IMR-90 (cell line): ENCODE measurements around the gene CCNQ. TPM values are rescaled to one million over a fixed set of nuclear protein-coding genes. Genes with fewer than 3 reads are reported as not detected.

Source experiments
- ATAC-seq: fragments of 200-7000 bp; cut with Tn5 transposase; 2 replicates; pipeline ENCODE4 v1.9.1; 2020; ENCODE audit warnings: low read depth, mild to moderate bottlenecking, moderate library complexity
- BruUV-seq: library from RNA; stranded (reverse); fragments of 400-500 nt; replicated peaks from 2 replicates; lab custom pipeline; 2021; lab: Mats Ljungman, UMichigan
- CTCF ChIA-PET: fragments of 300-600 bp; formaldehyde crosslinking; extraction: SDS; loops from one replicate; lab custom pipeline; 2021; ENCODE audit warnings: antibody characterized with exemption; lab: Yijun Ruan, JAX
- POLR2A ChIA-PET: fragments of 300-600 bp; sonication (Branson Sonifier 250); formaldehyde crosslinking; loops from one replicate; lab custom pipeline; 2022; ENCODE audit warnings: antibody characterized with exemption; ENCODE audit not compliant: unreplicated experiment; lab: Charles Lee
- DNase-seq: peaks from one replicate; pipeline ENCODE4 v3.0.0; 2013
- H2AFZ ChIP-seq: replicated peaks from 2 replicates; pipeline ENCODE3; 2013; ENCODE audit warnings: low read length, mild to moderate bottlenecking; ENCODE audit not compliant: poor library complexity
- H2AK5ac ChIP-seq: 2 replicates; pipeline ENCODE4 v1.6.1; 2013; ENCODE audit warnings: low read depth, low read length, inconsistent platforms
- H2AK9ac ChIP-seq: replicated peaks from 2 replicates; pipeline ENCODE3; 2013; ENCODE audit warnings: mild to moderate bottlenecking, low read depth, low read length, moderate library complexity; ENCODE audit not compliant: poor library complexity
- H2BK120ac ChIP-seq: 2 replicates; pipeline ENCODE4 v1.6.1; 2013; ENCODE audit warnings: low read depth, low read length, inconsistent platforms
- H2BK15ac ChIP-seq: 3 replicates; pipeline ENCODE4 v1.6.1; 2013; ENCODE audit warnings: low read depth, low read length, inconsistent platforms
- H2BK20ac ChIP-seq: 2 replicates; pipeline ENCODE4 v1.6.1; 2013; ENCODE audit warnings: low read depth, mild to moderate bottlenecking, inconsistent platforms, low read length, moderate library complexity
- H2BK5ac ChIP-seq: 2 replicates; pipeline ENCODE4 v1.6.1; 2013; ENCODE audit warnings: mild to moderate bottlenecking, low read depth, low read length, inconsistent platforms; ENCODE audit not compliant: poor library complexity, severe bottlenecking
- H3K14ac ChIP-seq: replicated peaks from 2 replicates; pipeline ENCODE4 v1.6.1; 2013; ENCODE audit warnings: low read depth, low read length, inconsistent platforms
- H3K18ac ChIP-seq: 2 replicates; pipeline ENCODE4 v1.6.1; 2013; ENCODE audit warnings: low read depth, low read length, control low read depth
- H3K23ac ChIP-seq: 2 replicates; pipeline ENCODE4 v1.6.1; 2013; ENCODE audit warnings: low read depth, low read length, inconsistent platforms
- H3K27ac ChIP-seq: 2 replicates; pipeline ENCODE4 v1.5.1; 2013; ENCODE audit warnings: mild to moderate bottlenecking, control low read depth, low read length; ENCODE audit not compliant: insufficient read depth
- H3K27me3 ChIP-seq: 2 replicates; pipeline ENCODE4 v1.6.1; 2013; ENCODE audit warnings: low read length; ENCODE audit not compliant: control insufficient read depth, insufficient read depth
- H3K36me3 ChIP-seq: 2 replicates; pipeline ENCODE4 v1.6.1; 2013; ENCODE audit warnings: low read length, mixed read lengths; ENCODE audit not compliant: control insufficient read depth, insufficient read depth
- H3K4ac ChIP-seq: 2 replicates; pipeline ENCODE4 v1.6.1; 2013; ENCODE audit warnings: low read depth, low read length, inconsistent platforms
- H3K4me1 ChIP-seq: 2 replicates; pipeline ENCODE4 v1.6.1; 2013; ENCODE audit warnings: low read length, mixed read lengths; ENCODE audit not compliant: control insufficient read depth, insufficient read depth
- H3K4me2 ChIP-seq: 2 replicates; pipeline ENCODE4 v1.6.1; 2013; ENCODE audit warnings: low read depth, mild to moderate bottlenecking, control low read depth, low read length, moderate library complexity
- H3K4me3 ChIP-seq: 2 replicates; pipeline ENCODE4 v1.5.1; 2013; ENCODE audit warnings: low read depth, mild to moderate bottlenecking, control low read depth, low read length, moderate library complexity; ENCODE audit not compliant: insufficient read depth
- H3K56ac ChIP-seq: 2 replicates; pipeline ENCODE4 v1.6.1; 2013; ENCODE audit warnings: low read length, inconsistent platforms; ENCODE audit not compliant: insufficient read depth; ENCODE audit errors: extremely low read depth
- H3K79me1 ChIP-seq, 2 experiments: 2 replicates each; pipeline ENCODE4 v1.6.1; 2013; ENCODE audit warnings: low read length in 2 of 2, inconsistent platforms in 1 of 2, low read depth in 1 of 2
- H3K9ac ChIP-seq: 2 replicates; pipeline ENCODE4 v1.6.1; 2013; ENCODE audit warnings: low read depth, low read length, control low read depth
- H3K9me1 ChIP-seq: 2 replicates; pipeline ENCODE4 v1.6.1; 2013; ENCODE audit warnings: low read length, inconsistent platforms; ENCODE audit not compliant: insufficient read depth
- H3K9me3 ChIP-seq: 2 replicates; pipeline ENCODE4 v1.6.1; 2013; ENCODE audit warnings: low read length; ENCODE audit not compliant: control insufficient read depth, insufficient read depth
- H4K20me1 ChIP-seq: 2 replicates; pipeline ENCODE4 v1.6.1; 2013; ENCODE audit warnings: low read length, inconsistent platforms; ENCODE audit not compliant: insufficient read depth
- H4K5ac ChIP-seq: 2 replicates; pipeline ENCODE4 v1.6.1; 2013; ENCODE audit warnings: mild to moderate bottlenecking, low read depth, low read length, control low read depth
- H4K8ac ChIP-seq, 2 experiments: 2 replicates each; pipeline ENCODE4 v1.6.1; 2013; ENCODE audit warnings: low read depth in 2 of 2, low read length in 2 of 2, control low read depth in 1 of 2, inconsistent platforms in 1 of 2
- H4K91ac ChIP-seq: 2 replicates; pipeline ENCODE4 v1.6.1; 2013; ENCODE audit warnings: low read depth, low read length, inconsistent platforms; ENCODE audit not compliant: insufficient read depth
- BHLHE40 ChIP-seq: fragments of 150-350 bp; IDR thresholded peaks from 2 replicates; pipeline ENCODE4 v1.6.1; 2016; ENCODE audit warnings: mild to moderate bottlenecking, low read depth, low read length
- CEBPB ChIP-seq: IDR thresholded peaks from 2 replicates; pipeline ENCODE4 v1.6.1; 2012; ENCODE audit warnings: low read depth, low read length, improper control_type of control experiment
- CHD1 ChIP-seq: IDR thresholded peaks from 2 replicates; pipeline ENCODE4 v1.6.1; 2012; ENCODE audit warnings: low read depth, low read length, improper control_type of control experiment
- CTCF ChIP-seq: conservative IDR thresholded peaks from 2 replicates; pipeline ENCODE4 v1.5.1; 2012; ENCODE audit warnings: mild to moderate bottlenecking, low read depth, low read length, improper control_type of control experiment
- ELK1 ChIP-seq: fragments of 150-350 bp; IDR thresholded peaks from 2 replicates; pipeline ENCODE4 v1.6.1; 2016; ENCODE audit warnings: low read depth, mild to moderate bottlenecking, low read length, moderate library complexity, borderline replicate concordance
- MAFK ChIP-seq: IDR thresholded peaks from 2 replicates; pipeline ENCODE4 v1.6.1; 2012; ENCODE audit warnings: low read depth, low read length, improper control_type of control experiment
- MAZ ChIP-seq: IDR thresholded peaks from 2 replicates; pipeline ENCODE4 v1.6.1; 2012; ENCODE audit warnings: low read depth, mild to moderate bottlenecking, low read length, improper control_type of control experiment, moderate library complexity, borderline replicate concordance
- MXI1 ChIP-seq: IDR thresholded peaks from 2 replicates; pipeline ENCODE4 v1.6.1; 2012; ENCODE audit warnings: low read depth, mild to moderate bottlenecking, low read length, moderate library complexity, borderline replicate concordance
- NFE2L2 ChIP-seq: fragments of 150-350 bp; IDR thresholded peaks from 2 replicates; pipeline ENCODE4 v1.6.1; 2016; ENCODE audit warnings: low read depth, mild to moderate bottlenecking, low read length
- POLR2A ChIP-seq: IDR thresholded peaks from 2 replicates; pipeline ENCODE4 v1.6.1; 2012; ENCODE audit warnings: mild to moderate bottlenecking, low read depth, low read length
- RAD21 ChIP-seq: IDR thresholded peaks from 2 replicates; pipeline ENCODE4 v1.6.1; 2012; ENCODE audit warnings: low read length, improper control_type of control experiment
- RFX5 ChIP-seq: IDR thresholded peaks from 2 replicates; pipeline ENCODE4 v1.8.0; 2012; ENCODE audit warnings: low read depth, mild to moderate bottlenecking, low read length, moderate library complexity
- SMC3 ChIP-seq: fragments of 150-350 bp; IDR thresholded peaks from 2 replicates; pipeline ENCODE4 v1.6.1; 2016; ENCODE audit warnings: low read depth, mild to moderate bottlenecking, antibody characterized with exemption, low read length, moderate library complexity
- WGBS, 2 experiments: methylation state at CpG; one replicate each; pipeline versions ENCODE4 v1.1.5 to v1.1.7; 2013; ENCODE audit warnings: missing lambda C conversion rate in 2 of 2; ENCODE audit not compliant: insufficient read length in 1 of 2; ENCODE audit errors: extremely low coverage in 2 of 2; 5-methylcytosine and 5-hydroxymethylcytosine counted together
- dilution Hi-C: fragments of 300-500 bp; cut with HindIII; formaldehyde crosslinking; loops from one replicate; pipeline ENCODE4 v1.14.3; 2018; ENCODE audit warnings: low sequenced_read_pairs; ENCODE audit not compliant: unreplicated experiment
- in situ Hi-C: fragments of 300-500 bp; cut with MboI; formaldehyde crosslinking; loops from 3 replicates; pipeline ENCODE4 v1.14.3; 2019; ENCODE audit warnings: low sequenced_read_pairs, inconsistent platforms, mixed read lengths
- intact Hi-C: fragments of 100-400 bp; cut with micrococcal nuclease; formaldehyde crosslinking; loops from 2 replicates; pipeline ENCODE4 v1.10.0; 2022
- polyA plus RNA-seq, 3 experiments: library from polyadenylated mRNA; depleted of rRNA; stranded (reverse); fragments of >200 nt; gene quantifications; 2 replicates each; pipeline ENCODE4 v1.2.3, GENCODE V29; 2012; ENCODE audit warnings: low replicate concordance in 1 of 3
- total RNA-seq: library from RNA; depleted of rRNA; stranded (reverse); fragments of >200 nt; gene quantifications from 2 replicates; pipeline ENCODE4 v1.2.3, GENCODE V29; 2012

Gene CCNQ
- total and polyA plus RNA-seq, 2 of the 4 experiments (the other 2 are of a cell fraction): 27.6 to 35.2 TPM

- no peaks in the 10 kb centered on the region for H3K79me1 ChIP-seq
- no peak overlapping the region for H4K8ac ChIP-seq
- ChIA-PET CTCF (no interaction called here), POLR2A (no interaction called here)
- no peak overlapping the region for H3K4ac ChIP-seq
- no peak overlapping the region for H3K56ac ChIP-seq
- no peak overlapping the region for H3K27ac ChIP-seq
- no peaks in the 10 kb centered on the region for H4K20me1 ChIP-seq
- H2AFZ ChIP-seq: no peak overlapping the region
- H3K9ac ChIP-seq: no peak overlapping the region
- H2BK120ac ChIP-seq: no peak overlapping the region
- peaks cover 5% of the 10 kb centered on the region; the same call in 1 of the 2 replicates for H3K9me3 ChIP-seq
- DNase-seq (no peak), ATAC-seq (no peak)
- no peak overlapping the region for H4K91ac ChIP-seq
- no peak overlapping the region for H2AK5ac ChIP-seq
- no peak overlapping the region for H2BK15ac ChIP-seq
- H3K23ac ChIP-seq: no peak overlapping the region
- no peak overlapping the region for H4K5ac ChIP-seq
- H3K4me1 ChIP-seq: no peaks in the 10 kb centered on the region
- no peak overlapping the region for H2BK20ac ChIP-seq
- H3K27me3 ChIP-seq: peaks cover 15% of the 10 kb centered on the region; the same call in 1 of the 2 replicates
- no peak overlapping the region for H3K14ac ChIP-seq
- intact Hi-C loops: no loop called here
- H3K4me3 ChIP-seq: no peak overlapping the region
- no peak overlapping the region for H2AK9ac ChIP-seq
- no peak overlapping the region for H3K4me2 ChIP-seq
- no peaks in the 10 kb centered on the region for H3K9me1 ChIP-seq
- in situ Hi-C loops: no loop called here
- dilution Hi-C loops: no loop called here
- 35% methylated on average over 5 of the region's 21 CpGs; no CpG with 5 or more reads in 1 of the 2 experiments for WGBS, 2 experiments
- no peak for TF ChIP-seq MXI1
- no peak for TF ChIP-seq CEBPB
- no peak for TF ChIP-seq BHLHE40
- TF ChIP-seq ELK1: no peak
- TF ChIP-seq RFX5: no peak
- TF ChIP-seq MAFK: no peak
- no peak for TF ChIP-seq NFE2L2
- TF ChIP-seq CHD1: no peak
- TF ChIP-seq POLR2A: no peak
- TF ChIP-seq CTCF: no peak
- TF ChIP-seq RAD21: no peak
- no peak for TF ChIP-seq MAZ
- no peak for TF ChIP-seq SMC3
- no peak overlapping the region for H3K18ac ChIP-seq
- BruUV-seq: no TSS peak
- no peaks in the 10 kb centered on the region for H3K36me3 ChIP-seq
- no peak overlapping the region for H2BK5ac ChIP-seq
These were observed 30.4 kb downstream of the CCNQ start for GRCh38 chrX:153568451-153569011.
